Measurements from ENCODE around the gene NEBL. TPM values are rescaled to one million over a fixed set of nuclear protein-coding genes. Genes with fewer than 3 reads are reported as not detected.
"Not testable (repeated sequence)": the region's sequence is repeated elsewhere in the genome, so short reads cannot be mapped to it uniquely, and the experiment has no call there.

The NEBL gene, protein sequence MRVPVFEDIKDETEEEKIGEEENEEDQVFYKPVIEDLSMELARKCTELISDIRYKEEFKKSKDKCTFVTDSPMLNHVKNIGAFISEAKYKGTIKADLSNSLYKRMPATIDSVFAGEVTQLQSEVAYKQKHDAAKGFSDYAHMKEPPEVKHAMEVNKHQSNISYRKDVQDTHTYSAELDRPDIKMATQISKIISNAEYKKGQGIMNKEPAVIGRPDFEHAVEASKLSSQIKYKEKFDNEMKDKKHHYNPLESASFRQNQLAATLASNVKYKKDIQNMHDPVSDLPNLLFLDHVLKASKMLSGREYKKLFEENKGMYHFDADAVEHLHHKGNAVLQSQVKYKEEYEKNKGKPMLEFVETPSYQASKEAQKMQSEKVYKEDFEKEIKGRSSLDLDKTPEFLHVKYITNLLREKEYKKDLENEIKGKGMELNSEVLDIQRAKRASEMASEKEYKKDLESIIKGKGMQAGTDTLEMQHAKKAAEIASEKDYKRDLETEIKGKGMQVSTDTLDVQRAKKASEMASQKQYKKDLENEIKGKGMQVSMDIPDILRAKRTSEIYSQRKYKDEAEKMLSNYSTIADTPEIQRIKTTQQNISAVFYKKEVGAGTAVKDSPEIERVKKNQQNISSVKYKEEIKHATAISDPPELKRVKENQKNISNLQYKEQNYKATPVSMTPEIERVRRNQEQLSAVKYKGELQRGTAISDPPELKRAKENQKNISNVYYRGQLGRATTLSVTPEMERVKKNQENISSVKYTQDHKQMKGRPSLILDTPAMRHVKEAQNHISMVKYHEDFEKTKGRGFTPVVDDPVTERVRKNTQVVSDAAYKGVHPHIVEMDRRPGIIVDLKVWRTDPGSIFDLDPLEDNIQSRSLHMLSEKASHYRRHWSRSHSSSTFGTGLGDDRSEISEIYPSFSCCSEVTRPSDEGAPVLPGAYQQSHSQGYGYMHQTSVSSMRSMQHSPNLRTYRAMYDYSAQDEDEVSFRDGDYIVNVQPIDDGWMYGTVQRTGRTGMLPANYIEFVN
- 5.4 and 7.4 TPM in 2 replicates for total RNA-seq (2014; rRNA removed; shearing (Covaris generic); ENCODE audit: low replicate concordance)

DNA sequence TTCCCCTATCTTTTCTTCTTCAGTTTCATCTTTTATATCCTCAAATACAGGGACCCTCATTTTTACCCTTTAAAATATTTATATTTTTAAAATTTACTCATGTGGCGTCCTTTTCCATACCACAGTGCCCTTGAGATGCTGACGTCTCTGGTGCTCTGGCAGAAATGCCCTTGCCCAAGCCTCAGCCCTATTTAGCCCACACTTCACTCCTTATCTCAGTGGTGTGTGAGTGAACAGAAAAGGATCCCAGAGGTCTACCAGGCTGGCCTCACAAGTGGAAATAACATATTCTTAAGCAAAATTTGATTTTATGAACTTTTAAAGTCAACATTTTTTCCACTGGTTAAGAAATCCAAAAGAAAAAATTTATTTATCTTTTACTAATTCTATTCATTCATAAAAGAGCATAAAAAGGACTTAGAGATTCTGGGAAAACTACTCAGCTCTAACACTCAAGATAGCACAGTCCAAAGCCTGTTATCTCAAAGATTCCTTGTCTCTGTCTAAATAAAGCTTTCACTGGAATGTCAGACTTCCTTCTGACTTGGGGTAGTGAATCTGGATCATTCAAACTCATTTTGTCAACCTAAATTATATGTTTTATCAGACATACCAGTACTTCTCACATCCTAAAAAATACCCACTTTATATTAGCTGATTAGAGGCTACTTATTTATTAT lies at the start of gene NEBL:
NEBL (minus strand) TSS at position 166 of the 680 bp plus-strand sequence; CDS start at position 60, 106 bp downstream.
- DNase-seq (ENCODE audit: low read depth): no peak
- in situ Hi-C loops (cut with HindIII; ENCODE audit: low pct_unique_long_range_greater_than_20kb, low sequenced_read_pairs): no loop called here

DNA sequence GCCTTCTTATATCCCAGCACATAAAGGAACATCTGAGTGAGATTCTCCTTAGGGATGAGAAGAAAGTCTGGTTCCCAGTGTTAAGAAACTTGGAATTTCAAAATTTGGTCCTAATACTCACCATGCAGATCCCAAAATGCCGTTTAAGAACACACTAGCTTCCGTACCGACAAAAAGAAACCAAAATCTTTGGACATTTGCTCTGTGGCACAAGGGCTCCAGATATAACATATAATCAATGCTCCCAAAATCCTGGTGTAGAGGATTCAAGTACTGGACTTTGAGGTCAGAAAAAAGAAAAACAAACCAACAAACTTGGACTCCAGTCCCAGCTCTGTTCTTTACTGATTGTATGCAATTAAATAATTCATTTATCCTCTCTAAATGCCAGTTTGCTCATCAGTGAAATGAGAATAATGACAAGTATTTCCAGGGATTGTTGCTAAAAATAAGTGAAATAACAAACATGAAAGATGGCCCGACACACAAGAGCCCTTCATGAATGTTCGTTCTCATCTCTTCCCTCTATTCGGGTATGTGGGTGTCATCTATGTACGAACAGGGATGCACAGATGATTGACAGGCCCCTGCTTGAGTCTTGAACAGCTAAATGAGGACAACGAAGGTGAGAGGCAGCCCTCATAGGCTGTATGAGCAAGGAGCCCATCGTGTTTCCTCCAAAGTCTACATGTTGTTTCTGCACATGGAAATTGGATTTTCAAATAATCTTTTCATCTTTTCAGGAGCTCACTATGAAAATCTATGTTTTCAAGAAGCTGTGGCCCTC lies 48.6 kb upstream of the NEBL start:
- in situ Hi-C loops (cut with HindIII; ENCODE audit: low pct_unique_long_range_greater_than_20kb, low sequenced_read_pairs): no loop called here
- DNase-seq (ENCODE audit: low read depth): no peak

DNA sequence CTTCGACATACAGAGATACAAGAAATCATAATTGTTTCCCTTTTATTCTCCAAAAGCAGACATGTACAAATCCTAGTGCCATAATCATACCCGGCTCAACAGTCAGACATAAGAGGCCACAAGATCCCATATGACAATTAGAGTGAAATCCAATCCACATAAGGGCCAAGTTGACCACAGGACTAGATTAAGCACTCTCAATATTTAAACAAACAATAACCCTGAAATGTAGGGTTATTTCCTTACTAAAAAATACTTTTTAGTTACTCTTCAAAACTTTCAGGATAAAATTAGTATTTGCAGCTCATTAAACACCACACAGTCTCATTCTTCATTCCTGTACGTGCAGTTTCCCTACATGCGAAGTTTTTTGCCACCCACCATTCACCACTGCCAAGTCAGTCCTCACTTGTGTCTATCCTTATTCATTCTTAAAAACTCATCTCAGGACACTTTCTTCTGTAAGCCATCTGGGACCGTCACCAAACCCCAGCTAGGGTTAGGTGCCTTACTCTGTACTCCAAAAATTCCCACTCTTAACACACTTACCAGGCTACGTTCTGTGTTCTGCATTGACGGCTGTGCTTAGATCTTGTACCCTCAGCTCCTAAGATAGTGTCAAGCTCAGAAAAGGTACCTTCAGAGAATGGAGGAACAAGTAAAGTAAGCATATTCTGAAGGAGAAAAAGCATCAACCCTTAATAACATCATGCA lies 47.8 kb upstream of the NEBL start:
- in situ Hi-C loops (cut with HindIII; ENCODE audit: low pct_unique_long_range_greater_than_20kb, low sequenced_read_pairs): no loop called here
- no peak for DNase-seq (ENCODE audit: low read depth)

DNA sequence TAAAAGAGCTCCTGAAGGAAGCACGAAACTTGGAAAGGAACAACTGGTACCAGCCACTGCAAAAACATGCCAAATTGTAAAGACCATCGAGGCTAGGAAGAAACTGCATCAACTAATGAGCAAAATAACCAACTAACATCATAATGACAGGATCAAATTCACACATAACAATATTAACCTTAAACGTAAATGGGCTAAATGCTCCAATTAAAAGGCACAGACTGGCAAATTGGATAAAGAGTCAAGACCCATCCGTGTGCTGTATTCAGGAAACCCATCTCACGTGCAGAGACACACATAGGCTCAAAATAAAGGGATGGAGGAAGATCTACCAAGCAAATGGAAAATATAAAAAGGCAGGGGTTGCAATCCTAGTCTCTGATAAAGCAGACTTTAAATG lies 42.3 kb upstream of the NEBL start:
- DNase-seq (ENCODE audit: low read depth); in situ Hi-C loops (cut with HindIII; ENCODE audit: low pct_unique_long_range_greater_than_20kb, low sequenced_read_pairs): not testable (repeated sequence)

DNA sequence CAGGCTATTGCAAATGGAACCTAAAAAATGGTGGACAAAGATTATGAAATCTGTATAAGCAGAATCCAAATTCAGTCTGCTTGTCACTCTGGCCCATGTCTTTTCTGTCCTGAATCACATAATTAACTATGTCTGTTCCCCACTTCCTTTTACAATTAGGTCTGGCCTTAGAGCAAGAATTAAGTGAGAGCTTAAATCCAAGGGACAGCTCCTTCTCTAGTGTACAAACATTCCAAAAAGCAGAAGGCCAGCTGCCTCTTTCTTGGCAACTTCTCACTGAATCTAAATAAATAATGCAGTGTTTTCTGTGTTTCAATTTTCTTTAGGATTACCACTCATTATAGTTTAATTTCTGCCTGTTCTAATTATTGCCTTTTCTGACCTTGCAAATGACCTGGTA lies 39.3 kb upstream of the NEBL start:
- in situ Hi-C loops (cut with HindIII; ENCODE audit: low pct_unique_long_range_greater_than_20kb, low sequenced_read_pairs): no loop called here

DNA sequence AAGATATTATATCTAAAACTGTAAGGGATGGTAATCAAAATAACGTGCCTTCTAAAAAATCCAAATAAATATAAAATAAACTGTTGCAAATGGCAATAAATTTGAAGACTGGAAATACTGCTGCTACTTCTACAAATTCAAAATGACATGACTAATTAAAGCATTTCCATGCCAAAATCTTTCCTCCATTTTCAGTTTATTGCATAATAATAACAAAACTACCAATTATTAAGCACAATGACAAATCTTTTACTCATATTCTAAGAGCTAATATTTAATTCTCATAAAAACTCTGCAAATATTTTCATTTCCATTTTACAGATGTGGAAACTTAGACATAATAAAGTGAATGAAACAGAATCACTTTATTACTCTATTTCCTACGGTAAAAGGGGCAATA lies 38.8 kb upstream of the NEBL start:
- in situ Hi-C loops (cut with HindIII; ENCODE audit: low pct_unique_long_range_greater_than_20kb, low sequenced_read_pairs): no loop called here

More for the DNA sequence above, 39.3 kb upstream of the NEBL start:
- no peak for DNase-seq (ENCODE audit: low read depth)

DNA sequence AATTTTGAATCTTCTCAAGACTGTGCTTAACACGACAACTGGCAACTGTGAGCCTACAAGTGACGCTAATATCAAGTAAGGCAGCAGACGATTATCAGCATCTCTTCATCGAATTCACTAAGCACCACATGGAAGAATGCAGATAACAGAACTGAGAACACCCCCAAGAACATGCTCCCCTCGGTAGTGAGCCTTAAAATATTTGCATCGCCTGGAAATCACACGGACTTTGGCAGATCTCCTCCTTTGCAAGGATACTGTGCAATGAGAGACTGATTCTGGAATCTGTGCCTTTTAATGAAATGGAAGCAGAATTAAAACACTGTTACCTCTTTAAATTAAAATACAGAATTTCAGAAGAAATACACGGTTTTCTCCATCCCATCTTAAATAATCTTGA lies 38.2 kb upstream of the NEBL start:
- no peak for DNase-seq (ENCODE audit: low read depth)
- in situ Hi-C loops (cut with HindIII; ENCODE audit: low pct_unique_long_range_greater_than_20kb, low sequenced_read_pairs): no loop called here

More for the DNA sequence above, 38.8 kb upstream of the NEBL start:
- no peak for DNase-seq (ENCODE audit: low read depth)

DNA sequence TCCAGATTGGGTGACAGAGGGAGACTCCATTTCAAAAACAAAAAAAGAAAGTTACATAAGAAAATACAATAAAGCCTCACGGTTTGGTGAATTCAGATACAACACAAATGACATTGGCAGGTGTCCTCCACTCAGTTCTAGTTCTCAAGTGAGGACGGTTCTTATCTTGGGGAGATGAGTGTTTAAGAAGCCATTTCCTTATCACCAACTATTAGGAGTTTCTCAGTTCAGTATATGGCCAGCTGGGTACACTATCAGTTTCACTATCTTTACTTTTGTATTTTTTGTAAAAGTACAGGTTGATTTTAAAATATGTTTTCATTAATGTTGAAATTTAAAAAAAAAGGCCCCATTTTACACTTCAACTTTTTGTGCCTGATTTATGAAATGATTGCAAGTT lies 36.6 kb upstream of the NEBL start:
- in situ Hi-C loops (cut with HindIII; ENCODE audit: low pct_unique_long_range_greater_than_20kb, low sequenced_read_pairs): no loop called here
- DNase-seq (ENCODE audit: low read depth): no peak

DNA sequence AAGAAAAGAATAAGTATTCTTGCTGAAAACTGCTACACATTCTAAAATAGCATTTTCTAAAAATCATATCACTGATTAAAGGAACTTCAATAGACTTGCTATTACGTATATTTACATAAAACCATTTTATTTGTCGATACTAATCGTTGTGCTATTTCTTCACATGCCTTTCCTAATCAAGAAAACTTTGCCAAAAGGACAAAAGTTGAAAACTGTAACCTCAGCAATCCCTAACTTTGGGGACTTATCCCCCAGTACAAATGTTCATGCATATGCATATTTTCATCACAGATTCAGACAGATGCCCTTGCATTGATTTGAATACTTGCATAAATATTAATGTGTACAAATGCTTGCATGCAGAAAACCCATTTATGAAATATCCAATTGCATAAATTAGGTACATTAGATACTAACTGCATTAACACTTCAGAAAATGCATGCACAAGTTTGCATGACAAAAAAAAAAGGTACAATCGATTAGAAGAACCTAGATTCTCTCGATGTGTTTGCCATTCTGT lies 35.6 kb upstream of the NEBL start:
- in situ Hi-C loops (cut with HindIII; ENCODE audit: low pct_unique_long_range_greater_than_20kb, low sequenced_read_pairs): no loop called here
- DNase-seq (ENCODE audit: low read depth): no peak

DNA sequence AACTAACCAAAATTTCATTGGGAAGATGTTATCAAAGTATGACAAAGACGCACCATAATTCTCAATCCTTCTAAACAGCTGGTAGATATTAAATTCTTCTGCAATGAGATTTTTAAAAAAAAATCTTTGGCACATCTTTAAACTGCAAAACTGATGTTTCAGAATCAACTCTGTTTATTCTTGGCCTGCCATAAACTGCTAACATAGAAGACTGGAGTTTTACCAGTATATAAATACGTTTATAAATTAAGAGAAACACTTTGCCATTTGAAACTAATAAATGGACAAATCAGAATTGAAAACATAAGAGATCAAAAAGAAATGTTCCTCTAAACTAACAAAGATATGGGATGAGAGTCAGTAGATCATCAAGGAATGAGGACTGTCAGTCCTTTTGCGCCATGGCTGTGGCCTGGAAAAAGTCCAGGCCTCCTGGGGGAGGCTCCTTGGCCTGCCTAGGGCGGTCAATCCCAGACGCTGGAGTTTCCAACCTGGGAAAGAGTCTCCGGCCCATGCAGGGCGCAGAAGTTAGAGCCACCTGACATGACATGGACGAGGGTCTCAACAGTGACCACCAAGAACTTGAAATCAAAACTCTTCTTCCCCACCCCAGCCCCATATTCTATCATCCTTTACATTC lies 34.2 kb upstream of the NEBL start:
- no peak for DNase-seq (ENCODE audit: low read depth)

DNA sequence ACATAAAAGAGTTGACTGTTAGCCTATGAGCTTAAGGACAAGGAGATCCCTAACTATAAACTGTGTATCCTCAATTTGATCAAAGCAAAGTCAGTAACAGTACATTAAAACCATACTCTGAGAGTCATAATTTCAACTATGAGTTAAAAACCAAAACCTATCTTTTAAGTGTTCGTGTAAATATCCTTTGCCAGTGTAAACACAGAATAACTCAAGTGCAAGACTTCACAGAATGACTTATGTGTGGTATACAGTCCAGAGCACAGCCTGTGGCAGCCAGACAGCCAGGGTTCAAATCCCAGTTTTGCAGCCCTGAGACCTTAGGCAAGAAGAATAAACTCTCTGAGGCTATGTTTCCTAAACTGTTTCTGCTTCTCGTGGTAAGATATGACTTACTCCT lies 30.3 kb upstream of the NEBL start:
- DNase-seq (ENCODE audit: low read depth): no peak
- in situ Hi-C loops (cut with HindIII; ENCODE audit: low pct_unique_long_range_greater_than_20kb, low sequenced_read_pairs): no loop called here

More for the DNA sequence above, 34.2 kb upstream of the NEBL start:
- in situ Hi-C loops (cut with HindIII; ENCODE audit: low pct_unique_long_range_greater_than_20kb, low sequenced_read_pairs): no loop called here

DNA sequence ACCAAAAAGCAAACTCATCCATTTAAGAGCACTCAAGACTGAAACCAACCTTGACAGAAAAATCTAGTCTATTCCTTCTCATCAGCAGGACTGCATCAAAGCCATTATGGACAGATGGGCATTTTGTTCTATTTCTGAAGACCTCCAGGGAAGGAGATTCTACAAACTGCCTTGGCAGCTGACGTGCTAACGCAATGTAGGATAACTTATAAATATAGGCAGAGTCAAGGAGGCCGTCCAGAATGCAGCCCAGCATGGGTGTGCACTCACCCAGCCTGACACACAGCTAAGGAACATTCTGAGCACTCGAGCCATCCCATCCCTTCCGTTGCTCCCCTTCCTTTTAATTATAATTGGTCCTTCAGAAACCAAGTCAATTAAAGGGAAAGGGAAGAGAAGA lies 25.3 kb upstream of the NEBL start:
- no peak for DNase-seq (ENCODE audit: low read depth)
- in situ Hi-C loops (cut with HindIII; ENCODE audit: low pct_unique_long_range_greater_than_20kb, low sequenced_read_pairs): no loop called here

DNA sequence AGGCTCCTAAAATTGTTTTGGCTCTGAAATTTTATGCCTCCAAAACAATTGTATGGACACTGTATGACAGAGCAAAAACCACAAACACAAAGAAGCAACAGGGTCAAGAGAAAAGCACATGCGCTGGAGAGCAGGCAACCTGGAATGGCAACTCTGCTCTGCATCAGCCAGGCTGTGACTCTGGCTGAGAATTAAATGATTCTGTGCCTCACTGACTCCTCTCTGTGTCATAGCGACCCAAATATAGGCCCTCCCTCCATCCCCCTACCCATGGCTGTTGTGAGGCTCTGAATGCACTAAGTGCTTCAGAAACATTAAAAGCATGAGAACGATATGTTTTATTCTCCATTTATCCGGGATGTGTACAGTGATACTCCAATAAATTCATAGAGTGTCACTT lies 24.9 kb upstream of the NEBL start:
- no peak for DNase-seq (ENCODE audit: low read depth)

DNA sequence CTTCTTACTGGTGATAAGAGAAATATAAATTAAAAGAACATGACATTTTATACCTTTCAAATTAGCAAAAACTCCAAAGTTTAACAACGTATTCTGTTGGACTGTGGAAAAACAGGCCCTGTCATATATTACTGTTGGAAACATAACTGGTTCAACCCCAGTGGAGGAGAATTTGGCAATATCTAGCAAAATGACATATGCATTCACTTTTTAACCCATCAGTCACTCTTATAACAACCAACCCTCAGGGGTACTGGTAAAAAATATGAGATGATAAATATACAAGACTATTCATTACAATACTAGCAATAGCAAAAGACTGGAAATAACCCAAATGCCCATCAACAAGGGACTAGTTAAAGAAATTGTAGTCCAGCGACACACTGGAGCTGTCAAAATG lies 22.9 kb upstream of the NEBL start:
- DNase-seq (ENCODE audit: low read depth): no peak
- in situ Hi-C loops (cut with HindIII; ENCODE audit: low pct_unique_long_range_greater_than_20kb, low sequenced_read_pairs): no loop called here

More for the DNA sequence above, 24.9 kb upstream of the NEBL start:
- in situ Hi-C loops (cut with HindIII; ENCODE audit: low pct_unique_long_range_greater_than_20kb, low sequenced_read_pairs): no loop called here

DNA sequence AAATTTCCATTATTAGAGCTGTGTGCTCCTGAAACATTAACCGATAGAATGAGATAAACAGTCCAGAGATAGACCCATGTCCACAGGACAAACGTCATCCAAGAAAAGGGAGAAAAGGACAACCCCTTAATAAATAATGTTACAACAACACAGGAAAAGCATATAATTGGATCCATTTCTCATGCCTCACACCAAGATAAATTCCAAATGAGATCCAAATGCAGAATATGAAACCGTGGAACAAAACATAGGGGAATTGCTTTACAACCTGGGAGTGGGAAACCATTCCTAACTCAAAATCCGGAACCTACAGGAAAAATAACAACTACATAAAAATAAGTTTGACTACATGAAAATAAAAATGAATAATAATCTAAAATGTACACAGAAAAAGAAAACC lies 22.4 kb upstream of the NEBL start:
- in situ Hi-C loops (cut with HindIII; ENCODE audit: low pct_unique_long_range_greater_than_20kb, low sequenced_read_pairs): no loop called here

DNA sequence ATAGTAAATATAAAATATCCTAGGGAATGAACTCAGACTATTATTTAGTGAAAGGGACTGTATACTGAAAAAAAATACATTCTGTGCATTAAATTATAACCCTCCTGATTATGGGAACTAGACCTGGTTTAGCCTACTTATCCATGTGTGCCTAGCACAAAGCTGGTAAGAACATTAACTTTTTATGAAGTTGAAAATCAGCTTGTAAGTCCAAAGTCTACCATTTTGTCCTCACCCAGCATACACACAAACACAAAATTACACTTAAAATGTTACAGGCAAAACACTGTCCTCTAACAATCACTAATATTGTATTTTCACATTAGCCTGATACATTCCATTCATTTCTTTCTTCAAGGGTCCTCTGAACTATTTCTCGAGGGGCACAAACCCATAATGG lies 19.9 kb upstream of the NEBL start:
- no peak for DNase-seq (ENCODE audit: low read depth)
- in situ Hi-C loops (cut with HindIII; ENCODE audit: low pct_unique_long_range_greater_than_20kb, low sequenced_read_pairs): no loop called here

More for the DNA sequence above, 22.4 kb upstream of the NEBL start:
- DNase-seq (ENCODE audit: low read depth): no peak
